NCI-H187 (cell line): ENCODE measurements around the gene AMN1.
"Not testable (repeated sequence)": the region's sequence is repeated elsewhere in the genome, so short reads cannot be mapped to it uniquely, and the experiment has no call there.

ENCODE experiments used
- DNase-seq, 2 experiments: peaks; one replicate each; lab custom pipeline; 2025; lab: John Stamatoyannopoulos, UW

Gene AMN1

GRCh38 chr12:31733549-31734432, 5.0 kb upstream of the AMN1 start:
- not testable (repeated sequence) for DNase-seq

DNA sequence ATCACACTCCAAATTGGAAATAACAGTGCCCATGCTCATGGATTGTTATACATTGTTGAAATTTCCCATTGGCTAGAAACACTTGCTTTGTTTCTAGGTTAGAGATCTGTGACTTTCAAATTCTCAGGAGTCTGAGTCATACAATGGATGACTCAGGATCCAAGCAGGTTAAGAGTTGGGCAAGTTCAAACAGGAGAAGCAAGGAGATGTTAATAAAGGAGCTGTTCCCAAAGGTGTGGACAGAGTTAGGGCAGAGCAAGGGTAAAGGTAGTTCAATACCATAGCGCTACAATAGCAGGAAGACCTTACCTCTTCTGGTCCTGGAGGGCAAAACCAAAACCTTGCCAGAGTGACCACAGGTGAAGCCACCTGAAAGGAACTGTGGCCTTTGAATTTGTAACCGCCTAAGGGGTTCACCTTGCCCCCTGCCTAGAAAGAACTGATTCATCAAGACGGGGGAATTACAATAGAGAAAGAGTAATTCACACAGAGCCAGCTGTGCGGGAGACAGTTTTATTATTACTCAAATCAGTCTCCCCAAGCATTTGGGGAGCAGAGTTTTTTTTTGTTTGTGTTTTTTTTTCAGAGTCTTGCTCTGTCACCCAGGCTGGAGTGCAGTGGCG, 4.2 kb upstream of the AMN1 start:
- DNase-seq: no peak

DNA sequence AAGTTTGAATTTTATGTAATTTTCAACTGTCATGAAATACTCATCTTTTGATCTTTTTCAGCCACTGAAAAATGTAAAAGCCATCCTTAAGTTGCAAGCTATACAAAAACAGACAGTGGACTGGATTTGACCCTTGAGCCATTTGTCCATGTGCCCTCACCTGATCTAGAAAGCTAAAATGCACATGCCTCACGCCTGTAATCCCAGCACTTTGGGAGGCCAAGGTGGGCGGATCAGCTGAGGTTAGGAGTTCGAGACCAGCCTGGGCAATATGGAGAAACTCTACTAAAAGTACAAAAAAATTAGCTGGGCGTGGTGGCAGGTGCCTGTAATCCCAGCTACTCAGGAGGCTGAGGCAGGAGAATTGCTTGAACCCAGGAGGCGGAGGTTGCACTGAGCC, 2.4 kb upstream of the AMN1 start:
- DNase-seq: not testable (repeated sequence)

GRCh38 chr12:31729705-31730104, 884 bp upstream of the AMN1 start:
- no peak for DNase-seq

- DNase-seq: peak in 1 of 2 experiments; percentile 78
Measured at GRCh38 chr12:31728289-31728916, 418 bp downstream of the AMN1 start.

DNA sequence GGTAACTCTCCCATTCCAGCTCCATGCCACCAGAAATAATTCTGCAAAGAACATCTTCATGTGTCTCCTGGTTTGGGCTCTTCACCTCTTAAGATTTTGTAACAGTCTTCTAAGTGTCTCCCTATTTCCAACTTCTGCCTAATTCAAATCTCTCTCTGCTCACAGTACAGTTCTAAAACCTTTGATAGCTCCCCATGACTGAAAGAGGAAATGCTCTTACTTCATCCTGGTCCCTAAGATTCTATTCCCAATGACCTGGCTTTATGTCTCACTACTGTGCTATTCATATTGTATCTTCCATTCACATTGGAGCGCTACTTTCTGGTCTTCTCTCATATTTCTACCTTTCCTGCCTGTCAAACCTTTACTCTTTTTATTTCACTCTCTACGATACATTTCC, 1.6 kb downstream of the AMN1 start:
- no peak for DNase-seq

DNA sequence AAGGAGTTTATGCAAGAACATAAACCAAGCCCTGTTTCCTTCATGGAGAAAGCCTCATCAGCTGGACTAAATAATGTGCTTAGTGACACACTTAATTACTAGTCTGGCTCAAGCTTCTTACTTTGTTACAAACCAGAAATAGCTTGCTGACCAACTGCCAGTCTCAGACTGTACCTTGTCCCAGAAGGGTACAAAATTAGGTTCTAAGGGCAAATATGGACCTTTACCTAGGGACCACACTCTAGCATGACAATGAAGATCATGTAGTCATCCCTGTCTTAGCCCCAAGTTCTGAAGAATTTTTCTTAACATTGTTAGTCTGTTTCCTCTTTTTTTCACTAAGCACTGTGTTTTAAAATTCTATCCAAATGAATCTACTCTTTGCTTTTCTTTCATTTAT, 2.2 kb downstream of the AMN1 start:
- DNase-seq: no peak

DNA sequence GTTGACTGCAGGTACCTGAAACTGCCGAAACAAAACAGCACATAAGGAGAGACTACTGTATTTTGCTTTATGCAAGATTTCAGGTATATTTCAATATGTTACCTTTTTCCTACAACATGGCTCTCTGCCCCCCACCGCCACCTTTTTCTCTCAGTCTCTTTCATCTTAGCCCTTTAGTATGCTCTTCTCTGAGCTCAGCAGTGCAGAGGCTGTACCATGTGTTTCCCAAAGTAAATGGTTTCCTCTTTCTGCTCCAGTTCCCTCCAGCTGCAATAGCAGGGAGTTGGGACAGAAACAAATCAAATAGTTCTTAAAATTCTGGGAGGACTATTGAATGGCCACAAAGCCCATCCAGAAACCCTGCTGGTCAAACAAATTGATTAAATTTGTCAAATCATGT, 4.3 kb downstream of the AMN1 start:
- no peak for DNase-seq

DNA sequence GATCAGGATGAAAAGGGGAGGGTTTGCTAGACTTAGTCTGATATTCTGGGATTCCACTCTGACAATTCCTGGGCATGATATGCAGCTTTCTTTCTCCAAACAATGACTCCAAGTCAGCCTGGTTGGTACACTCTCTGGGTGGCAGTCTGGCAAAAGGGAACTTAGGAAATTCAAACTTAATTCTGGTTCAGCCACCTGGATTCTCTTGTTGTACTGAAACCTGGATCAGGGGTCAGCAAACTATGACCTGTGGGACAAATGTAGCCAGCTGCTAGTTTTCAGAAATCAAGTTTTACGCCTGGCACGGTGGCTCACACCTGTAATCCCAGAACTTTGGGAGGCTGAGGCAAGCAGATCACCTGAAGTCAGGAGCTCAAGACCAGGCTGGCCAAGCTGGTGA, 6.2 kb downstream of the AMN1 start:
- DNase-seq: no peak

- DNase-seq: not testable (repeated sequence)
Measured at GRCh38 chr12:31718542-31719198, 10.2 kb downstream of the AMN1 start.

GRCh38 chr12:31716998-31717397, 11.8 kb downstream of the AMN1 start:
- not testable (repeated sequence) for DNase-seq

DNA sequence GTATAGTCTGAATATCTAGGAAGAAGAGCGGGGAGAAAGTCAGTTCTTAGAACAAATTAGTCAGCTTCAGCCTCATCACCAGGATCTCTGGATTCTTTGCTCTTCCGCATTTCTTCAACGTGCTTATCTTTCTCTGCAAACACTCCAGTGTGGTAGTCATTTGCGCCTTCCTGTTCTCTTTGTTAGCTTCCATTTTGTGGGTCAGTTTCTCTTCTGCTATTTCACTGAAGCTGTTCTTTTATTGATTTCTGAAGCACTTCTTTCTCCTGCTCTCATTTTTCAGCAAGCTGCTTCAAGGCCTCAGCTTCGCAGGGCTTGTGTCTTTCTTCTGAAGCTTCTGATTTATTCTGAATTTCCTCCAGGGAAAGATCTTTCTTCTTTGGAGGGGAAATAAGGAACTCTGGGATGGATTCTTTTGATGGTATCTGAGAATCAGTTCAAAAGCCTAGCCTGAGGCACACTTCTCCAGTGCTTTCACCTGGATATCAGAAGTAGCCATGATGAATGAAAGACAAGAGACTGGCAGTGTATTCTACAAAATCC, 13.5 kb downstream of the AMN1 start:
- DNase-seq: no peak

GRCh38 chr12:31714406-31715271, 14.2 kb downstream of the AMN1 start:
- no peak for DNase-seq

- no peak for DNase-seq
Measured at GRCh38 chr12:31712877-31713276, 15.9 kb downstream of the AMN1 start.

DNA sequence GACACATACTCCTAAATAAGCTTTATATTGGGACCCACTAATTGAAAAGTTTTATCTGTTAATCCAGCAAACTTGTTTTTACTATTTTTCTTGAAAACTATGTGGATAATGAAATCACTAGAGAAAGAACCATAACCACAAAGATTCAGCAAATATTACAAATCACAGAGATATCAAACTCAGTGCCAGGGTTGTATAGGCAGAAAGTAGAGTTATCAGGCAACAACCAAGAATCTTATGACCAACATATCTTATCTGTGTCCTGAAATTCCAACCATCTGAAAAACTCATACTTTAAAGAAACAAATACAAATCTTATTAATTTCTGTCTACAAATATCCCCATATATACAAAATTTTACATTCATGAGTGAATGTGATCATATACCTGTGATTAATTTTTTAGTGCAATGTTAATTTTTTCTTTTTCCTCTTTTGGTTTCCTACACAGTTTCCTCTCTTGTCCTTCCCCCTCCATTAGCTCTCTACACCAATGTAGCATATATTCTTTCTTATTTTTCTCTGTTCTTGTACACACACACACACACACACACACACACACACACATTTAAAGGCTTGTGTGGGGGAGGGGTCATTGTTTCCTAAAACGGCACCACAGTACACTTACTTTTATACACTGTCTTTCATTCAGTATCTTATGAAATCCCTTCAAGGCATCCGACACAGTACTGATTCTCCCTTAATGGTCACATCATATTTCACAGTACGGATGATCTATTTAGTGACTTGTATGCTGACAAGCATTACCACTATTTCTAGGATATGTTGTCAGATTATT, 18.6 kb downstream of the AMN1 start:
- DNase-seq: no peak

DNA sequence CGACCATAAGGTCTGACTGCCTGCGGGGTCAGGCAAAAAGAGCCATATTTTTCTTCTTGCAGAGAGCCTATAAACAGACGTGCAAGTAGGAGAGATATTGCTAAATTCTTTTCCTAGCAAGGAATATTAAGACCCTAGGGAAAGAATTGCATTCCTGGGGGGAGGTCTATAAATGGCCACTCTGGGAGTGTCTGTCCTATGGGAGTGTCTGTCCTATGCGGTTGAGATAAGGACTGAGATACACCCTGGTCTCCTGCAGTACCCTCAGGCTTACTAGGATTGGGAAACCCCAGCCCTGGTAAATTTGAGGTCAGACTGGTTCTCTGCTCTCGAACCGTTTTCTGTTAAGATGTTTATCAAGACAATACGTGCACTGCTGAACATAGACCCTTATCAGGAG, 20.7 kb downstream of the AMN1 start:
- DNase-seq: not testable (repeated sequence)

DNA sequence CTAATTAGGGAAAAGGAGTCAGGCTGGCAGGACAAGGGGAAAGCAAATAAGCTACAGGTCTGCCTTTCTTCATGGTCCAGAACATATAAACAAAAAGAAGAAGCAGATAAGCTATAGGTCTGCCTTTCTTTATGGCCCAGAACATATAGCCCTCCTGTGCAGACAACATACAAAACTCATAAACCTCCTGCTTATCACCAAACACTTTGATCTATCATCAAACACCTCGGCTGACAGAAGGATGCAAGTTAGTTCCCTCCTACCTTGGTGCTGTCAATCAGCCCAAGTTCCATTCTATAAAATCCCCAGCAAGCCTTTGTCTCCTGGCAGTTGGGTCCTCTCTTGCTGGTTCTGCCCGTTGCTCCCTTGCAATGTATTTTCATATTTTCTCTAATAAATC, 23.2 kb downstream of the AMN1 start:
- no peak for DNase-seq

DNA sequence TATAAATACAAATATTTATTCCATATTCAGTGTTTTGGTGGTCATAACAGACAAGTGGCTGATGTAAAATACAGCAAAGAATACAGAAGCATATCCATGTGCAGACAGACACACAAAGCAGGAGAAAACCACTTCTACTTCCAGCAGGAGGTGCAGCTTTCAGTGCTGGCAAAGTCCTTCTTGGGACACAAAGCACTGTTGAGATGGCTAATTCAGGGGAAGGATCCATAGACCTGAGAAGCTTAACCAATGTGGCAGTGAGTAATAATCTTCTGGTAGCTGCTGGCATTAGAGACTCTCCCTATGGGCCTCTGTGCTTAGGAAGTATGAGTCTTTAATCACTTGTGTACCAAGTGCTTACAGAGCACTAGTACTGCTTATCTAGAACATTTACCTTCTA, 26.8 kb downstream of the AMN1 start:
- no peak for DNase-seq

GRCh38 chr12:31689921-31690320, 38.9 kb downstream of the AMN1 start:
- DNase-seq: not testable (repeated sequence)

DNA sequence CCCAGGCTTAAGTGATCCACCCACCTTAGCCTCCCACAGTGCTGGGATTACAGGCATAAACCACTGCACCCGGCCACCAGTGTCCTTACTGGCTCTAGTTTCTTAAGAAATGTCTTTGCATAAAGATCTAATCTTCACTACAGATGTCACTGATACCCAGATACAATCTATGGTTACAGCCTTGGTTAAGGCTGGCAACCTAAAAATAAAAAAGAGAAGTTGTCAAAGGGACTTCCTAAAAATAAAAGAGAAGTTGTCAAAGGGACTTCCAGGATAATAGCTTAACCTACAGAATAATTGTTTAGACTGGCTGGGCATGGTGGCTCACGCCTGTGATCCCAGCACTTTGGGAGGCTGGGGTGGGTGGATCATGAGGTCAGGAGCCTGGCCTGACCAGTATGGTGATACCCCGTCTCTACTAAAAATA, 41.7 kb downstream of the AMN1 start:
- no peak for DNase-seq
